Measurements from ENCODE around the gene LGALS4. TPM values are rescaled to one million over a fixed set of nuclear protein-coding genes. Genes with fewer than 3 reads are reported as not detected.
A peak's percentile ranks its signal among the peaks of the same experiment; 100 is the strongest.

LGALS4 gene
- total RNA-seq, 1 donor from 2014 or later, result not detected

- no peak for DNase-seq (ENCODE audit: low spot score)
- Mint-ChIP-seq H3K4me1 (ENCODE audit: low read depth) (peaks cover 28% of the 10 kb centered on the region), H3K27me3 (ENCODE audit: low read depth) (no peaks in the 10 kb centered on the region)
These were observed 24.9 kb upstream of the LGALS4 start for GRCh38 chr19:38837656-38838121.

GRCh38 chr19:38836983-38837626 is 24.4 kb upstream of the LGALS4 start:
- no peak for TF ChIP-seq CTCF (IDR thresholded peaks at IDR 0.05)
- DNase-seq (ENCODE audit: low spot score), result no peak
- Mint-ChIP-seq H3K4me3 (ENCODE audit: unreplicated experiment) (no peak overlapping the region), H3K9me3 (ENCODE audit: low read depth) (no peaks in the 10 kb centered on the region), H3K27me3 (ENCODE audit: low read depth) (no peaks in the 10 kb centered on the region), H3K4me1 (ENCODE audit: low read depth) (peaks cover 32% of the 10 kb centered on the region), H3K36me3 (ENCODE audit: low read depth) (peaks cover 39% of the 10 kb centered on the region), H3K27ac (ENCODE audit: unreplicated experiment) (peak overlapping the region; percentile 83)

More at GRCh38 chr19:38837656-38838121, 24.9 kb upstream of the LGALS4 start:
- no peak for TF ChIP-seq CTCF (IDR thresholded peaks at IDR 0.05)
- peaks cover 44% of the 10 kb centered on the region for H3K36me3 Mint-ChIP-seq (ENCODE audit: low read depth)
- no peak overlapping the region for H3K4me3 Mint-ChIP-seq (ENCODE audit: unreplicated experiment)
- no peaks in the 10 kb centered on the region for H3K9me3 Mint-ChIP-seq (ENCODE audit: low read depth)
- peak overlapping the region; percentile 36 for H3K27ac Mint-ChIP-seq (ENCODE audit: unreplicated experiment)

- Mint-ChIP-seq H3K36me3 (ENCODE audit: low read depth) (peaks cover 34% of the 10 kb centered on the region), H3K27me3 (ENCODE audit: low read depth) (no peaks in the 10 kb centered on the region), H3K9me3 (ENCODE audit: low read depth) (no peaks in the 10 kb centered on the region), H3K27ac (ENCODE audit: unreplicated experiment) (peak overlapping the region; percentile 83), H3K4me3 (ENCODE audit: unreplicated experiment) (no peak overlapping the region), H3K4me1 (ENCODE audit: low read depth) (peaks cover 34% of the 10 kb centered on the region)
- no peak for DNase-seq (ENCODE audit: low spot score)
- no peak for TF ChIP-seq CTCF (IDR thresholded peaks at IDR 0.05)
These were observed 23.6 kb upstream of the LGALS4 start for GRCh38 chr19:38836159-38836982.

GRCh38 chr19:38834590-38834989 is 21.8 kb upstream of the LGALS4 start:
- Mint-ChIP-seq H3K4me3 (ENCODE audit: unreplicated experiment) (no peak overlapping the region), H3K4me1 (ENCODE audit: low read depth) (peaks cover 48% of the 10 kb centered on the region), H3K27ac (ENCODE audit: unreplicated experiment) (peak overlapping the region; percentile 57), H3K9me3 (ENCODE audit: low read depth) (no peaks in the 10 kb centered on the region), H3K27me3 (ENCODE audit: low read depth) (no peaks in the 10 kb centered on the region), H3K36me3 (ENCODE audit: low read depth) (peaks cover 31% of the 10 kb centered on the region)
- no peak for DNase-seq (ENCODE audit: low spot score)
- TF ChIP-seq CTCF (IDR thresholded peaks at IDR 0.05), result no peak

- peak overlapping the region; percentile 19 for H3K27ac Mint-ChIP-seq (ENCODE audit: unreplicated experiment)
- H3K36me3 Mint-ChIP-seq (ENCODE audit: low read depth), result peaks cover 27% of the 10 kb centered on the region
These were observed 21.4 kb upstream of the LGALS4 start for GRCh38 chr19:38834104-38834490.

More at GRCh38 chr19:38834104-38834490, 21.4 kb upstream of the LGALS4 start:
- TF ChIP-seq CTCF (IDR thresholded peaks at IDR 0.05), result no peak
- Mint-ChIP-seq H3K9me3 (ENCODE audit: low read depth) (no peaks in the 10 kb centered on the region), H3K27me3 (ENCODE audit: low read depth) (no peaks in the 10 kb centered on the region), H3K4me1 (ENCODE audit: low read depth) (peaks cover 48% of the 10 kb centered on the region), H3K4me3 (ENCODE audit: unreplicated experiment) (no peak overlapping the region)
- DNase-seq (ENCODE audit: low spot score), result no peak
